H1 (cell line): ENCODE data around the gene SS18L1. TPM values are rescaled to one million over a fixed set of nuclear protein-coding genes. Genes with fewer than 3 reads are reported as not detected.

Experiments
- KDM4A ChIP-seq: IDR thresholded peaks from one replicate; pipeline ENCODE4 v1.7.1; 2012; ENCODE audit warnings: low read depth, mild to moderate bottlenecking, moderate library complexity, low read length, inconsistent platforms; ENCODE audit not compliant: severe bottlenecking
- polyA plus RNA-seq, 7 experiments: library from polyadenylated mRNA; depleted of rRNA in 3 of 7; stranded (reverse) in 5 of 7; unstranded in 2 of 7; fragments of >200 nt in 5 of 7; fragments of 200-250 nt in 2 of 7; gene quantifications; 1 replicate in 5 of 7; 2 replicates in 1 of 7; 4 replicates in 1 of 7; pipeline versions ENCODE4 v1.2.1 to v1.2.3, GENCODE V29; 2011 to 2013; ENCODE audit warnings: missing spikeins in 2 of 7, mixed read lengths in 2 of 7
- total RNA-seq: library from RNA; stranded (reverse); fragmentation: NEBNext Ultra II Directional; extraction: Animal tissue kit (Norgen Biotek cat#: 25700); gene quantifications from 2 replicates; pipeline ENCODE4 v1.2.1, GENCODE V29; 2021

SS18L1 gene
- total and polyA plus RNA-seq, 2 of the 8 experiments (the other 6 are each of a cell fraction or from before 2014, with no cell fraction given) = 28.4 to 29.7 TPM

- TF ChIP-seq KDM4A = no peak
These were observed 29.1 kb downstream of the SS18L1 start (continued) for GRCh38 chr20:62172666-62173065.
